ENCODE results near the gene COG5.

GRCh38 chr7:107563081-107563774 is 492 bp downstream of the COG5 start:
- TF ChIP-seq CTCF (IDR thresholded peaks at IDR 0.05; ENCODE audit: low read depth, low read length, missing input control) (no peak), RAD21 (IDR thresholded peaks at IDR 0.05) (no peak), FOXA1 (IDR thresholded peaks at IDR 0.05) (no peak), ZBTB33 (IDR thresholded peaks at IDR 0.05) (no peak), GABPA (IDR thresholded peaks at IDR 0.05 in 1 of 2, conservative IDR thresholded peaks at IDR 0.05 in 1 of 2) (no peak), FOXA2 (IDR thresholded peaks at IDR 0.05) (no peak), TAF1 (conservative IDR thresholded peaks at IDR 0.05) (no peak), EGR1 (IDR thresholded peaks at IDR 0.05; ENCODE audit: low read depth in 2 of 2) (no peak), JUND (IDR thresholded peaks at IDR 0.05) (no peak), REST (IDR thresholded peaks at IDR 0.05) (peak; percentile 8), MAX (IDR thresholded peaks at IDR 0.05) (no peak), YY1 (IDR thresholded peaks at IDR 0.05) (no peak)
